HepG2 (cell line): Measurements from ENCODE around the gene TMPRSS11E. TPM values are rescaled to one million over a fixed set of nuclear protein-coding genes. Genes with fewer than 3 reads are reported as not detected.
"Not testable (repeated sequence)": the region's sequence is repeated elsewhere in the genome, so short reads cannot be mapped to it uniquely, and the experiment has no call there.

Experiments
- ATAC-seq: fragments of 200-7000 bp; cut with Tn5 transposase; 3 replicates; pipeline ENCODE4 v1.9.1; 2020; ENCODE audit warnings: mild to moderate bottlenecking, moderate library complexity
- BruUV-seq: library from RNA; stranded (reverse); fragments of 400-500 nt; replicated peaks from 2 replicates; lab custom pipeline; 2021; lab: Mats Ljungman, UMichigan
- CTCF ChIA-PET: fragments of 300-600 bp; formaldehyde crosslinking; extraction: SDS; loops from one replicate; lab custom pipeline; 2021; ENCODE audit warnings: low total read pairs, inconsistent platforms, low intra/inter-chr PET ratio; lab: Yijun Ruan, JAX
- POLR2A ChIA-PET: fragments of 350-600 bp; sonication (Branson Sonifier 250); formaldehyde crosslinking; loops from one replicate; lab custom pipeline; 2020; ENCODE audit warnings: antibody characterized with exemption, inconsistent platforms; lab: Yijun Ruan, JAX
- DNase-seq: peaks from one replicate; pipeline ENCODE4 v3.0.0-alpha.2; 2015; ENCODE audit warnings: low spot score
- FAIRE-seq: peaks from 3 replicates; lab custom pipeline; 2011; peaks lifted over from hg19 to GRCh38; lab: Jason Lieb, UNC
- H2AFZ ChIP-seq: one replicate; pipeline ENCODE4 v1.6.1; 2011; ENCODE audit warnings: low read length, inconsistent platforms
- H3K27ac ChIP-seq: fragments of 300-600 bp; 3 replicates; pipeline ENCODE4 v1.8.0; 2011; ENCODE audit warnings: mixed run types, mild to moderate bottlenecking, mixed read lengths, low read length, inconsistent platforms; ENCODE audit not compliant: insufficient read depth; ENCODE audit errors: extremely low read length
- H3K27me3 ChIP-seq, 2 experiments: fragments of 200-600 bp in 1 of 2; 2 replicates in 1 of 2; 3 replicates in 1 of 2; pipeline versions ENCODE4 v1.6.0 to v1.8.0; 2011; ENCODE audit warnings: low read length in 2 of 2, mild to moderate bottlenecking in 2 of 2, moderate library complexity in 2 of 2, inconsistent platforms in 1 of 2; ENCODE audit not compliant: insufficient read depth in 2 of 2, control insufficient read depth in 1 of 2
- H3K36me3 ChIP-seq, 2 experiments: fragments of 200-600 bp in 1 of 2; replicated peaks in 1 of 2; 2 replicates in 1 of 2; 3 replicates in 1 of 2; pipeline versions ENCODE4 v1.5.1 to v1.8.0; 2011; ENCODE audit warnings: low read length in 2 of 2, inconsistent platforms in 1 of 2; ENCODE audit not compliant: insufficient read depth in 2 of 2, control insufficient read depth in 1 of 2
- H3K4me1 ChIP-seq: 2 replicates; pipeline ENCODE4 v1.5.1; 2012; ENCODE audit warnings: low read length, inconsistent platforms; ENCODE audit not compliant: insufficient read depth
- H3K4me2 ChIP-seq: 2 replicates; pipeline ENCODE4 v1.6.0; 2011; ENCODE audit warnings: low read depth, low read length, inconsistent platforms
- H3K4me3 ChIP-seq, 3 experiments: fragments of 200-600 bp in 1 of 3; sonication (generic), shearing (Covaris generic) in 1 of 3; replicated peaks in 1 of 3; 2 replicates each; pipeline ENCODE4 v1.5.1; 2011 to 2016; ENCODE audit warnings: low read length in 3 of 3, inconsistent platforms in 2 of 3, low read depth in 2 of 3, mild to moderate bottlenecking in 2 of 3, control low read depth in 1 of 3, mixed read lengths in 1 of 3; ENCODE audit not compliant: insufficient read depth in 1 of 3
- H3K79me2 ChIP-seq: one replicate; pipeline ENCODE4 v1.6.1; 2011; ENCODE audit warnings: low read length, inconsistent platforms; ENCODE audit not compliant: insufficient read depth
- H3K9ac ChIP-seq: 2 replicates; pipeline ENCODE4 v1.6.0; 2011; ENCODE audit warnings: mild to moderate bottlenecking, low read depth, low read length, inconsistent platforms; ENCODE audit not compliant: insufficient read depth
- H3K9me3 ChIP-seq: 2 replicates; pipeline ENCODE4 v1.5.1; 2012; ENCODE audit warnings: mild to moderate bottlenecking, low read length
- H4K20me1 ChIP-seq: 2 replicates; pipeline ENCODE4 v1.6.0; 2011; ENCODE audit warnings: inconsistent platforms, mild to moderate bottlenecking, low read length, moderate library complexity; ENCODE audit not compliant: insufficient read depth
- GMEB1 ChIP-seq: sonication (generic); formaldehyde crosslinking; IDR thresholded peaks from 2 replicates; pipeline ENCODE4 v1.5.1; 2020; ENCODE audit warnings: missing genetic modification reagents, mild to moderate bottlenecking, borderline replicate concordance
- HIVEP1 ChIP-seq: sonication (generic); formaldehyde crosslinking; IDR thresholded peaks from 2 replicates; pipeline ENCODE4 v1.4.0; 2020; ENCODE audit warnings: mild to moderate bottlenecking, missing genetic modification reagents
- POGZ ChIP-seq: sonication (generic); formaldehyde crosslinking; IDR thresholded peaks from 2 replicates; pipeline ENCODE4 v1.4.0; 2020; ENCODE audit warnings: mild to moderate bottlenecking, missing genetic modification reagents
- SOX6 ChIP-seq, 2 experiments: fragments of 450-650 bp in 1 of 2; sonication (generic) in 1 of 2; formaldehyde crosslinking in 1 of 2; IDR thresholded peaks; 2 replicates each; pipeline versions ENCODE4 v1.4.0 to v1.6.1; 2017 to 2020; ENCODE audit warnings: antibody characterized with exemption in 1 of 2, mild to moderate bottlenecking in 1 of 2, missing genetic modification reagents in 1 of 2
- STAG1 ChIP-seq: sonication (generic); formaldehyde crosslinking; IDR thresholded peaks from 2 replicates; pipeline ENCODE4 v1.4.0; 2020; ENCODE audit warnings: missing genetic modification reagents
- U2AF2 ChIP-seq: fragments of 200-400 bp; formaldehyde crosslinking; IDR thresholded peaks from 2 replicates; pipeline ENCODE4 v1.6.1; 2017; ENCODE audit warnings: low read depth, mild to moderate bottlenecking, low read length
- ZMYM4 ChIP-seq: sonication (generic); formaldehyde crosslinking; IDR thresholded peaks from 2 replicates; pipeline ENCODE4 v1.8.1; 2023; ENCODE audit warnings: mild to moderate bottlenecking, missing genetic modification reagents
- WGBS: methylation state at CpG from one replicate; pipeline ENCODE4 v1.1.6; 2017; ENCODE audit warnings: low lambda C conversion rate; 5-methylcytosine and 5-hydroxymethylcytosine counted together
- in situ Hi-C: cut with HindIII; loops from 2 replicates; pipeline ENCODE4 v1.10.0; 2017; ENCODE audit warnings: low pct_unique_long_range_greater_than_20kb; ENCODE audit not compliant: extremely low pct_ligation_motif_present
- intact Hi-C: fragments of 100-400 bp; cut with micrococcal nuclease; formaldehyde crosslinking; loops from one replicate; pipeline ENCODE4 v1.10.0; 2022; ENCODE audit not compliant: unreplicated experiment
- polyA plus RNA-seq, 8 experiments: library from polyadenylated mRNA; depleted of rRNA in 3 of 8; stranded (reverse) in 7 of 8; unstranded in 1 of 8; fragments of >200 nt; fragmentation: Illumina TruSeq in 4 of 8; extraction: Trizol in 4 of 8; gene quantifications; 2 replicates each; pipeline versions ENCODE4 v1.2.1 to v1.2.3, GENCODE V29; 2011 to 2016; ENCODE audit warnings: low read depth in 4 of 8, missing spikeins in 1 of 8, mixed read lengths in 1 of 8; ENCODE audit not compliant: insufficient read depth in 1 of 8
- total RNA-seq, 5 experiments: library from RNA; depleted of rRNA; stranded (reverse); fragments of >200 nt; fragmentation: Illumina TruSeq; extraction: Trizol; gene quantifications; 2 replicates each; pipeline ENCODE4 v1.2.3, GENCODE V29; 2016; ENCODE audit warnings: low read depth in 1 of 5
- TF ChIP-seq, protein P1 (sequence below): sonication (generic); formaldehyde crosslinking; IDR thresholded peaks from 2 replicates; pipeline ENCODE4 v1.5.0; 2020; ENCODE audit warnings: mild to moderate bottlenecking, missing genetic modification reagents, moderate library complexity

The TMPRSS11E gene
- total and polyA plus RNA-seq, 2 of the 13 experiments (the other 11 are each of a cell fraction or from before 2014, with no cell fraction given): not detected

- CTCF ChIA-PET: interaction anchor here (1.4 kb wide), 1 partner anchor 671 kb away, joined by 4 read pairs; no protein-coding TSS in a partner anchor
These were observed 51.8 kb downstream of the TMPRSS11E start for GRCh38 chr4:68499021-68499420.

GRCh38 chr4:68503462-68503861 is 56.2 kb downstream of the TMPRSS11E start:
- H3K36me3 ChIP-seq; H3K27me3 ChIP-seq; H4K20me1 ChIP-seq; H2AFZ ChIP-seq; H3K9ac ChIP-seq; DNase-seq; ATAC-seq; H3K4me3 ChIP-seq; H3K79me2 ChIP-seq; H3K9me3 ChIP-seq; H3K27ac ChIP-seq; FAIRE-seq; POLR2A ChIA-PET; CTCF ChIA-PET; H3K4me2 ChIP-seq; BruUV-seq; TF ChIP-seq SOX6 (IDR thresholded peaks at IDR 0.05): not testable (repeated sequence)
- 96% methylated on average over 4 of the region's 4 CpGs for WGBS
- intact Hi-C loops (loop anchor here (5.0 kb wide), 1 partner anchor 124 kb away; no protein-coding TSS in a partner anchor), in situ Hi-C loops (loop anchor here (10.0 kb wide), 1 partner anchor 131 kb away; no protein-coding TSS in a partner anchor)
- peaks cover 22% of the 10 kb centered on the region for H3K4me1 ChIP-seq
- TF ChIP-seq, protein P1, sequence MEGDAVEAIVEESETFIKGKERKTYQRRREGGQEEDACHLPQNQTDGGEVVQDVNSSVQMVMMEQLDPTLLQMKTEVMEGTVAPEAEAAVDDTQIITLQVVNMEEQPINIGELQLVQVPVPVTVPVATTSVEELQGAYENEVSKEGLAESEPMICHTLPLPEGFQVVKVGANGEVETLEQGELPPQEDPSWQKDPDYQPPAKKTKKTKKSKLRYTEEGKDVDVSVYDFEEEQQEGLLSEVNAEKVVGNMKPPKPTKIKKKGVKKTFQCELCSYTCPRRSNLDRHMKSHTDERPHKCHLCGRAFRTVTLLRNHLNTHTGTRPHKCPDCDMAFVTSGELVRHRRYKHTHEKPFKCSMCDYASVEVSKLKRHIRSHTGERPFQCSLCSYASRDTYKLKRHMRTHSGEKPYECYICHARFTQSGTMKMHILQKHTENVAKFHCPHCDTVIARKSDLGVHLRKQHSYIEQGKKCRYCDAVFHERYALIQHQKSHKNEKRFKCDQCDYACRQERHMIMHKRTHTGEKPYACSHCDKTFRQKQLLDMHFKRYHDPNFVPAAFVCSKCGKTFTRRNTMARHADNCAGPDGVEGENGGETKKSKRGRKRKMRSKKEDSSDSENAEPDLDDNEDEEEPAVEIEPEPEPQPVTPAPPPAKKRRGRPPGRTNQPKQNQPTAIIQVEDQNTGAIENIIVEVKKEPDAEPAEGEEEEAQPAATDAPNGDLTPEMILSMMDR (CRISPR knock-in tag): peak; percentile 54
- peak; percentile 78 for TF ChIP-seq ZMYM4 (CRISPR knock-in tag)
- TF ChIP-seq STAG1 (CRISPR knock-in tag): peak; percentile 58
- TF ChIP-seq POGZ (CRISPR knock-in tag): 0 out of 2 replicates have a peak, but pooled peaks have one; percentile 45
- 0 out of 2 replicates have a peak, but pooled peaks have one; percentile 25 for TF ChIP-seq SOX6 (CRISPR knock-in tag; IDR thresholded peaks at IDR 0.05)

More at GRCh38 chr4:68499021-68499420, 51.8 kb downstream of the TMPRSS11E start:
- Histone ChIP-seq H3K27ac (no peak overlapping the region), H2AFZ (no peak overlapping the region), H3K4me2 (no peak overlapping the region), H4K20me1 (no peaks in the 10 kb centered on the region), H3K4me1 (peaks cover 21% of the 10 kb centered on the region), H3K9ac (no peak overlapping the region), H3K9me3 (no peaks in the 10 kb centered on the region), H3K27me3 (no peaks in the 10 kb centered on the region)
- in situ Hi-C loops: loop anchor here (5.0 to 25.0 kb wide), 3 partner anchors 563 to 1113 kb away; no protein-coding TSS in a partner anchor
- DNase-seq (no peak), FAIRE-seq (no peak)
- no TSS peak for BruUV-seq
- 81% methylated on average over 4 of the region's 4 CpGs for WGBS
- POLR2A ChIA-PET: interaction anchor here (0.8 kb wide), 1 partner anchor 317 kb away, joined by 3 read pairs; the partner anchor contains the start of gene UGT2B10
- TF ChIP-seq HIVEP1 (no peak), U2AF2 (no peak), GMEB1 (CRISPR knock-in tag) (no peak)
- TF ChIP-seq, all 625 proteins: peak for 0
- intact Hi-C loops: loop anchor here (2.0 to 10.0 kb wide), 6 partner anchors 158 to 556 kb away; partner anchors contain the start of genes UGT2A3 and UGT2B10
- Histone ChIP-seq H3K36me3 (no peaks in the 10 kb centered on the region), H3K4me3 (no peak overlapping the region), H3K79me2 (no peaks in the 10 kb centered on the region)
- no peak for ATAC-seq
